GM12878 (cell line): ENCODE results near the gene MLPH. TPM values are rescaled to one million over a fixed set of nuclear protein-coding genes. Genes with fewer than 3 reads are reported as not detected.

Source experiments
- BRCA1 ChIP-seq: IDR thresholded peaks from 2 replicates; pipeline ENCODE4 v1.6.1; 2011; ENCODE audit warnings: low read depth, low read length, improper control_type of control experiment
- CBX5 ChIP-seq: sonication (generic); IDR thresholded peaks from 2 replicates; pipeline ENCODE4 v1.6.1; 2016; ENCODE audit warnings: low read depth, moderate library complexity, mild to moderate bottlenecking, inconsistent platforms
- NKRF ChIP-seq: fragments of 450-650 bp; conservative IDR thresholded peaks from 2 replicates; pipeline ENCODE4 v1.6.1; 2017; ENCODE audit warnings: mild to moderate bottlenecking, moderate library complexity
- POU2F2 ChIP-seq: IDR thresholded peaks from 3 replicates; pipeline ENCODE4 v1.6.1; 2011; ENCODE audit warnings: low read depth, mild to moderate bottlenecking, low read length, borderline replicate concordance
- SMARCA5 ChIP-seq: fragments of 450-650 bp; IDR thresholded peaks from 2 replicates; pipeline ENCODE4 v1.6.1; 2017; ENCODE audit warnings: mild to moderate bottlenecking
- TBL1XR1 ChIP-seq: IDR thresholded peaks from 2 replicates; pipeline ENCODE4 v1.6.1; 2012; ENCODE audit warnings: low read depth, low read length, improper control_type of control experiment
- YY1 ChIP-seq: IDR thresholded peaks from 2 replicates; pipeline ENCODE4 v1.6.1; 2011; ENCODE audit warnings: low read depth, mild to moderate bottlenecking, low read length
- ZNF592 ChIP-seq: fragments of 450-650 bp; IDR thresholded peaks from 2 replicates; pipeline ENCODE4 v1.6.1; 2017; ENCODE audit warnings: mild to moderate bottlenecking, moderate library complexity
- polyA plus RNA-seq, 11 experiments: library from polyadenylated mRNA; depleted of rRNA in 4 of 11; unstranded in 6 of 11; stranded (reverse) in 5 of 11; fragments of >200 nt; fragmentation: Nextera tagmentation in 4 of 11; fragmentation: Illumina TruSeq in 1 of 11; extraction: Ambion mirVana in 4 of 11; extraction: Trizol in 1 of 11; gene quantifications; 1 replicate in 1 of 11; 2 replicates in 10 of 11; pipeline versions ENCODE4 v1.2.1 to v1.2.3, GENCODE V29; 2011 to 2016; ENCODE audit warnings: inconsistent platforms in 2 of 11, missing spikeins in 2 of 11, low read depth in 1 of 11
- total RNA-seq, 4 experiments: library from RNA; depleted of rRNA in 3 of 4; stranded (reverse); fragments of >200 nt in 3 of 4; fragmentation: Illumina TruSeq in 1 of 4; extraction: Trizol in 1 of 4; gene quantifications; 2 replicates each; pipeline versions ENCODE4 v1.2.1 to v1.2.3, GENCODE V29; 2013 to 2021

Gene MLPH
- total and polyA plus RNA-seq, 10 of the 15 experiments (the other 5 are each of a cell fraction or from before 2014, with no cell fraction given) = 0.16 to 0.85 TPM; not detected in 8

GRCh38 chr2:237572021-237572741, 85.1 kb downstream of the MLPH start (continued):
- TF ChIP-seq NKRF (no peak), BRCA1 (no peak), YY1 (peak; percentile 80; the same call in 1 of the 2 replicates), ZNF592 (no peak), TBL1XR1 (0 out of 2 replicates have a peak, but pooled peaks have one; percentile 34), SMARCA5 (peak; percentile 72; the same call in 1 of the 2 replicates), POU2F2 (peak; percentile 50; the same call in 1 of the 3 replicates), CBX5 (no peak)
